GM20000 (cell line): ENCODE measurements around the gene R3HDM2.

ENCODE experiments used
- DNase-seq: peaks from one replicate; pipeline ENCODE4 v3.0.0; 2012; ENCODE audit warnings: low spot score
- CTCF ChIP-seq: IDR thresholded peaks from 2 replicates; pipeline ENCODE4 v1.5.1; 2012; ENCODE audit warnings: mild to moderate bottlenecking, control low read depth; ENCODE audit errors: extremely low read depth, missing control alignments

R3HDM2 gene

DNA sequence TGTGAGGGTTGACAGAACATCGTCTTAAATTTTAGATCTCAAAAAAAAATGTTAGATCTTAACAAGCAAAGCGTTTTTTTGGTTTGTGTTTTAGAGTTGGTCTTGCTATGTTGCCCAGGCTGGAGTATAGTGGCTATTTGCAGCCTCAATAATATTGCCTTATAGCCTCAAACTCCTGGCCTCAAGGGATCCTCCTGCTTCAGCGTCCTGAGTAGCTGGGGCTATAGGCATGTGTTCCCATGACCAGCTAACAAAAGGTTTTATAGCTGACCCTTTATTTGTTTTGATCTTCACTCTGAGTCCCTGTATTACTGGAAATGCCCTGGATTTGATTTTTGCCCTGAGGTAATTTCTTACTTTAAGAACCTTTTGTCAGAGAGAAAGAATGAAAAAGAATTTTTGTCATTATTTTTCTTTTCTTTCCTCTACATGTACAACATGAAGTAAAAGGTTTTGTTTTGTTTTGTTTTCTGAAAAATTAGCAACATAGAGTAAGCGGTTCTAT, 9.0 kb upstream of the R3HDM2 start:
- TF ChIP-seq CTCF = no peak
- DNase-seq = no peak

DNA sequence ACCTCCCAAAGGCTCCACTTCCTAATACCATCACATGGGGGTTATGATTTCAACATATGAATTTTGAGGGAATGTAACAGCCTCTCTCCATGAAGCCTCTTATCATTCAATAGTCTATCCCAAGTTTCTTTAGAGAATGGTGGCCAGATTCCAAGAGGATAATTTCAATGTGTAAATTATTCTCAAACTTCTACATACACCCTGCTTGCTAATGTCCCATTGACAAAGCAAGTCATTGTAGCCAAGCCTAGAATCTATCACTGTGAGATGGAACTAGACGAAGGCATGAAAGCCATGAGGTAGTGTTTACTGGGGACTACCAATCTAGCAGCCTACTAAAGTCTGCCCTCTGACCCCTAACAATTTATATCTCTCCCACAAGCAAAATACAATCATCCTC, 7.6 kb upstream of the R3HDM2 start:
- no peak for TF ChIP-seq CTCF
- no peak for DNase-seq

DNA sequence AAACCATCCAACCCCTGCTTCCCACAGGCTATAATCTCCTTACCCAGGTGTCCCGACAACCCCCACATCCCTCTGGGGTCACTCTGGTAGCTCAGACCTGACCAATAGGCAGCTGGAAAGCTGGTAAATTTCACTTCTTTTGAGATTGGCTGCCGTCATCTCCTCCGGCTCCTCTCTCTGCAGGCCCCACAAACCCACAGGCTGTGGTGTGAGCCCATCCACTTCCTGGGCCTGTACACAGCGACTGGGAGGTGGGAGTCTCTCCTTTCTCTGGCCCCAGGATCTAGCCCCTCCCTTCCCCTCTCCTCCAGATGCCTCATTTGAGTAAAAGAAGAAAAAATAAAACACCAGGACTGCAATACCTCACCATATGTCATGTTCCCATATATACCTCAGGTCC, 4.5 kb upstream of the R3HDM2 start:
- no peak for TF ChIP-seq CTCF
- DNase-seq = no peak

DNA sequence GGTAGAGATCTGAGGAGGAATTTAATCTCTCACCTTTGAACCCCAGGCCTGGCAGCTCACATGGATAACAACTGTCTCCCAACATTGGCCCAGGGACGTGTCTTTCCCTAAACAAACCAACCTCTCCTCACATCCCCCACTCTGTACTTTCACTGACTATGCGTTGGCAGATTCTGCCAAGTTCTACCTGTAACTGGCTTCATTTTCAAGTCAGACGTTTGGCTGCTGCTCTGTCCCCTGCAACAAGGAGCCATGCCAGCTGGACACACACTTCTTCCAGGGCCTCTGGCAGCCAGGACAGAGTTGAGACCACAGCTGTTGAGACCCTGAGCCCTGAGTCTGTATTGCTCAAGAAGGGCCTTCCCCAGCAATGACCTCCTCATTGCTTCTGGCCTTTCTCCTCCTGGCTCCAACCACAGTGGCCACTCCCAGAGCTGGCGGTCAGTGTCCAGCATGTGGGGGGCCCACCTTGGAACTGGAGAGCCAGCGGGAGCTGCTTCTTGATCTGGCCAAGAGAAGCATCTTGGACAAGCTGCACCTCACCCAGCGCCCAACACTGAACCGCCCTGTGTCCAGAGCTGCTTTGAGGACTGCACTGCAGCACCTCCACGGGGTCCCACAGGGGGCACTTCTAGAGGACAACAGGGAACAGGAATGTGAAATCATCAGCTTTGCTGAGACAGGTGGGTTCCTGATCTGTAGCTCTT, 3.8 kb upstream of the R3HDM2 start, which contains the start of gene INHBC:
Gene INHBC (plus strand): TSS at position 268 of the 707 bp plus-strand sequence. CDS start 103 bp downstream, at position 371.
- no peak for TF ChIP-seq CTCF
- DNase-seq = no peak

- no peak for TF ChIP-seq CTCF
- DNase-seq = no peak
These were observed 2.5 kb upstream of the R3HDM2 start for GRCh38 chr12:57433370-57433769.

DNA sequence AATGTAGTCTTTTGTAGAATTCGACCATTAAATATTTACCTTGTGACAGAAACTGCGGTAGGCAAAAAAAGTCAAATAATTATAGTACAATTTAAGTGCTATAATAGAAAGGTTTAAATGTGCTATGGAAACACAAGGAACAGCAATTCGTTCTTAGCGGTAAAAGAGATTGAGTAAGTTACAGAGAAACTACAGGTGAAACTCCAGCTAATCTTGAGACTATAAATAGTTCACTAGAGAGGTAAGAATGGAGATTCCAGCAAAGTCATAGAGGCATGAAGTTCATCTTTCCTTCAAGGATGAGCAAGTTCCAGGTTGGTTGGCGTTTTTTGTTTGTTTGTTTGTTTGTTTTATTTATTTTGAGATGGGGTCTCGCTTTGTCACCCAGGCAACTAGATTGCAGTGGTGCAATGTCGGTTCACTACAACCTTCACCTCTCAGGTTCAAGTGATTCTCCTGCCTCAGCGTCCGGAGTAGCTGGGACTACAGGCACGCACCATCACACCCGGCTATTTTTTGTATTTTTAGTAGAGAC, 878 bp upstream of the R3HDM2 start:
- no peak for TF ChIP-seq CTCF
- DNase-seq = no peak

GRCh38 chr12:57430112-57430930, 522 bp downstream of the R3HDM2 start:
- DNase-seq = peak; percentile 93

More at GRCh38 chr12:57430112-57430930, 522 bp downstream of the R3HDM2 start:
- TF ChIP-seq CTCF = no peak
